Motor neuron (in vitro differentiated cells): ENCODE measurements around the gene PXK. TPM values are rescaled to one million over a fixed set of nuclear protein-coding genes. Genes with fewer than 3 reads are reported as not detected.

Source experiments
- ATAC-seq, 8 experiments: fragments of 200-7000 bp; cut with Tn5 transposase; replicated peaks in 6 of 8; 2 replicates each; pipeline ENCODE4 v1.8.0; 2021; ENCODE audit warnings: mild to moderate bottlenecking in 8 of 8, moderate library complexity in 8 of 8
- H3K27ac ChIP-seq, 2 donors: fragments of 250-450 bp; sonication (Bioruptor Pico); 2 replicates each; pipeline ENCODE4 v1.9.0; 2021; ENCODE audit warnings: antibody characterized with exemption in 2 of 2, mild to moderate bottlenecking in 2 of 2, moderate library complexity in 1 of 2
- H3K4me1 ChIP-seq, 2 donors: fragments of 250-450 bp; sonication (Bioruptor Pico); replicated peaks in 1 of 2; 2 replicates each; pipeline ENCODE4 v1.6.1; 2021; ENCODE audit warnings: antibody characterized with exemption in 2 of 2, mild to moderate bottlenecking in 2 of 2, moderate library complexity in 1 of 2
- H3K4me3 ChIP-seq, 5 donors: fragments of 250-450 bp; sonication (Bioruptor Pico); 2 replicates each; pipeline ENCODE4 v1.9.0; 2021; ENCODE audit warnings: antibody characterized with exemption in 5 of 5, mild to moderate bottlenecking in 5 of 5, moderate library complexity in 4 of 5
- WGBS, 10 experiments: fragments of 450-650 bp; shearing (Covaris generic); methylation state at CpG; one replicate each; pipeline ENCODE4 v1.0.0; 2022; 5-methylcytosine and 5-hydroxymethylcytosine counted together
- in situ Hi-C, 9 experiments: fragments of 400-800 bp; cut with MboI; loops; one replicate each; pipeline ENCODE4 v1.15.0; 2021; ENCODE audit warnings: low sequenced_read_pairs in 9 of 9, low pct_unique_long_range_greater_than_20kb in 2 of 9; ENCODE audit not compliant: unreplicated experiment in 9 of 9
- total RNA-seq, 8 experiments: library from RNA; unstranded; fragments of 300-600 nt; gene quantifications; 2 replicates each; pipeline versions ENCODE4 v1.2.3 to v1.2.4, GENCODE V29; 2022

The PXK gene
- total RNA-seq, 8 experiments from 2014 or later: 8.4 to 34.6 (median 18.5) TPM

- H3K27ac ChIP-seq: no peak overlapping the region
- H3K4me1 ChIP-seq: no peaks in the 10 kb centered on the region
- ATAC-seq: no peak
- 89 to 100% (median 98%) methylated on average over 1 to 4 of the region's 4 CpGs; no CpG with 5 or more reads in 2 of the 10 experiments for WGBS, 10 experiments
- in situ Hi-C loops: no loop called here
- H3K4me3 ChIP-seq: no peak overlapping the region
Measured at GRCh38 chr3:58377750-58378149, 45.1 kb downstream of the PXK start.

GRCh38 chr3:58379351-58380073, 46.8 kb downstream of the PXK start:
- no peak for ATAC-seq
- no peak overlapping the region for H3K27ac ChIP-seq
- no peaks in the 10 kb centered on the region for H3K4me1 ChIP-seq
- in situ Hi-C loops: no loop called here
- 80 to 100% (median 90%) methylated on average over 2 to 4 of the region's 4 CpGs; no CpG with 5 or more reads in 1 of the 10 experiments for WGBS, 10 experiments
- H3K4me3 ChIP-seq: no peak overlapping the region

- Histone ChIP-seq H3K27ac (no peak overlapping the region), H3K4me3 (no peak overlapping the region), H3K4me1 (peaks cover 0 to under 1% of the 10 kb centered on the region in 2 donors)
- in situ Hi-C loops: no loop called here
- ATAC-seq: peak in 1 of 8 experiments; percentile 29
- WGBS, 10 experiments: 14 to 100% (median 75%) methylated on average over 1 to 2 of the region's 2 CpGs; no CpG with 5 or more reads in 1 of the 10 experiments
Measured at GRCh38 chr3:58383476-58383875, 50.8 kb downstream of the PXK start.

- in situ Hi-C loops: no loop called here
- Histone ChIP-seq H3K27ac (no peak overlapping the region), H3K4me3 (no peak overlapping the region), H3K4me1 (peaks cover 3 to 4% of the 10 kb centered on the region in 2 donors)
- ATAC-seq: peak in 4 of 8 experiments; percentile 59 to 78 (median 69)
- WGBS, 10 experiments: 0 to 100% (median 88%) methylated on average over 1 to 4 of the region's 4 CpGs; no CpG with 5 or more reads in 2 of the 10 experiments
Measured at GRCh38 chr3:58383904-58384303, 51.2 kb downstream of the PXK start.

- 61 to 100% (median 82%) methylated on average over 1 to 3 of the region's 3 CpGs; no CpG with 5 or more reads in 2 of the 10 experiments for WGBS, 10 experiments
- H3K4me3 ChIP-seq: no peak overlapping the region
- H3K4me1 ChIP-seq: peaks cover 3 to 8% of the 10 kb centered on the region in 2 donors
- no peak for ATAC-seq
- in situ Hi-C loops: no loop called here
- no peak overlapping the region for H3K27ac ChIP-seq
Measured at GRCh38 chr3:58384381-58385090, 51.8 kb downstream of the PXK start.

GRCh38 chr3:58386626-58387365, 54.1 kb downstream of the PXK start:
- in situ Hi-C loops: no loop called here
- WGBS, 10 experiments: 47 to 100% (median 60%) methylated on average over 1 to 2 of the region's 3 CpGs; no CpG with 5 or more reads in 7 of the 10 experiments
- H3K4me3 ChIP-seq: no peak overlapping the region
- H3K27ac ChIP-seq: no peak overlapping the region
- peaks cover 3 to 8% of the 10 kb centered on the region in 2 donors for H3K4me1 ChIP-seq
- ATAC-seq: no peak

GRCh38 chr3:58387650-58388546, 55.2 kb downstream of the PXK start:
- in situ Hi-C loops: no loop called here
- Histone ChIP-seq H3K4me1 (peaks cover 3 to 8% of the 10 kb centered on the region in 2 donors), H3K27ac (no peak overlapping the region), H3K4me3 (no peak overlapping the region)
- ATAC-seq: no peak
- WGBS, 10 experiments: 16 to 93% (median 83%) methylated on average over 1 to 5 of the region's 6 CpGs; no CpG with 5 or more reads in 1 of the 10 experiments

GRCh38 chr3:58388550-58389091, 55.9 kb downstream of the PXK start:
- ATAC-seq: peak; percentile 35 to 89 (median 61)
- H3K4me1 ChIP-seq: peaks cover 3 to 8% of the 10 kb centered on the region in 2 donors
- in situ Hi-C loops: no loop called here
- no peak overlapping the region for H3K27ac ChIP-seq
- no peak overlapping the region for H3K4me3 ChIP-seq

GRCh38 chr3:58391156-58391865, 58.6 kb downstream of the PXK start:
- H3K27ac ChIP-seq: no peak overlapping the region
- no peak overlapping the region for H3K4me3 ChIP-seq
- H3K4me1 ChIP-seq: peaks cover 3 to 8% of the 10 kb centered on the region in 2 donors
- in situ Hi-C loops: no loop called here
- WGBS, 10 experiments: 38 to 100% (median 87%) methylated on average over 1 to 3 of the region's 3 CpGs
- no peak for ATAC-seq

GRCh38 chr3:58392181-58392580, 59.5 kb downstream of the PXK start:
- H3K4me1 ChIP-seq: peaks cover 3 to 8% of the 10 kb centered on the region in 2 donors
- peak in 1 of 8 experiments; percentile 38 for ATAC-seq
- H3K27ac ChIP-seq: no peak overlapping the region
- in situ Hi-C loops: no loop called here
- WGBS, 10 experiments: 0 to 75% (median 47%) methylated on average over 1 to 3 of the region's 3 CpGs; no CpG with 5 or more reads in 4 of the 10 experiments
- no peak overlapping the region for H3K4me3 ChIP-seq

- ATAC-seq: no peak
- no peaks in the 10 kb centered on the region for H3K4me1 ChIP-seq
- H3K4me3 ChIP-seq: no peak overlapping the region
- no peak overlapping the region for H3K27ac ChIP-seq
- in situ Hi-C loops: no loop called here
Measured at GRCh38 chr3:58394339-58394738, 61.6 kb downstream of the PXK start.
